ENCODE data around the gene AP1G1.

Gene AP1G1

GRCh38 chr16:71754652-71755051 is 54.0 kb downstream of the AP1G1 start:
- peak overlapping the region; percentile 15 for H3K27ac Mint-ChIP-seq
- peaks cover 3% of the 10 kb centered on the region for H3K4me1 Mint-ChIP-seq (ENCODE audit: low read depth)
- H3K4me3 Mint-ChIP-seq = no peak overlapping the region
- no peaks in the 10 kb centered on the region for H3K9me3 Mint-ChIP-seq
- no peaks in the 10 kb centered on the region for H3K27me3 Mint-ChIP-seq (ENCODE audit: low read depth)
- H3K36me3 Mint-ChIP-seq (ENCODE audit: low read depth) = peaks cover 49% of the 10 kb centered on the region

GRCh38 chr16:71754108-71754507 is 54.5 kb downstream of the AP1G1 start:
- H3K27ac Mint-ChIP-seq = no peak overlapping the region
- no peaks in the 10 kb centered on the region for H3K27me3 Mint-ChIP-seq (ENCODE audit: low read depth)
- peaks cover 51% of the 10 kb centered on the region for H3K36me3 Mint-ChIP-seq (ENCODE audit: low read depth)
- H3K4me1 Mint-ChIP-seq (ENCODE audit: low read depth) = peaks cover 3% of the 10 kb centered on the region
- no peak overlapping the region for H3K4me3 Mint-ChIP-seq
- H3K9me3 Mint-ChIP-seq = no peaks in the 10 kb centered on the region

DNA sequence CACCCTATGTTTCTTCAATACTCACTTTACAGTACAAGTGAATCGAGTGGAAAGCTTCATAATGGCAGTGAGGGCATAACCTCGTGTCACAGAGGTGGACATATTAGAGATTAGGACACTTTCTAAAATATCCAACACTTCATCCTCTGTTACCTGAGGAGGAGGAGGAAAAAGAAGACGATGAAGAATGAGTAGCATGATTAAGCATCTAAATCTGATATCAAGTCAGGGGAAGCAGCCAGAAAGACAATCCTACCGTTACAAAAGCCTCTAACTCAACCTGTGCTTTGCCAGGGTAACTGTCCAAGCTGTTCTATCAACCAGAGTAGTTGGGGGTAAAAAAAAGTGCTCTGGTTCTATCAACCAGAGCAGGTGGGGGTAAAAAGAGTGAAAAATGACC is 60.4 kb downstream of the AP1G1 start:
- Mint-ChIP-seq H3K9me3 (no peaks in the 10 kb centered on the region), H3K36me3 (ENCODE audit: low read depth) (peaks cover 44% of the 10 kb centered on the region), H3K27me3 (ENCODE audit: low read depth) (no peaks in the 10 kb centered on the region), H3K27ac (no peak overlapping the region), H3K4me1 (ENCODE audit: low read depth) (no peaks in the 10 kb centered on the region), H3K4me3 (no peak overlapping the region)

GRCh38 chr16:71746442-71747046 is 62.1 kb downstream of the AP1G1 start:
- H3K4me3 Mint-ChIP-seq = no peak overlapping the region
- H3K27me3 Mint-ChIP-seq (ENCODE audit: low read depth) = no peaks in the 10 kb centered on the region
- no peaks in the 10 kb centered on the region for H3K4me1 Mint-ChIP-seq (ENCODE audit: low read depth)
- no peaks in the 10 kb centered on the region for H3K9me3 Mint-ChIP-seq
- H3K27ac Mint-ChIP-seq = no peak overlapping the region
- H3K36me3 Mint-ChIP-seq (ENCODE audit: low read depth) = peaks cover 39% of the 10 kb centered on the region

DNA sequence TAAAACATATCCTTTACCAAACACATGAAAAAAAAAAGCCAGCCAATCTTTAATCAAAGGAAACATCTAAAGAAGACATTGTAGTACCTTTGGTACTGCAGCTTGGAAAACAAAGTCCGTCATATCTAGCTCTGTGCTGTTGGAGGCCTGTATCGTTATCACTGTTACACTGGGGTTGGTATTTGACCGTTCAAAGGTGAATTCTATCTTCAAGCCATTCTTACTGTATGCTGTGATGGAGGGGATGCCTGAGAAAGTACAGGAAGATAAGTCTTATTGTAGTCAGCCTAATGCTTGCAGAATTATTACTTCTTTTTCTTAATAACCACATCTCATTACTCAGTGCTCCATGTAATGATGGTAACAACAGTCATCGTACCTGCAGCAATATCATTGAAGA is 69.8 kb downstream of the AP1G1 start:
- Mint-ChIP-seq H3K4me1 (ENCODE audit: low read depth) (no peaks in the 10 kb centered on the region), H3K4me3 (no peak overlapping the region), H3K27me3 (ENCODE audit: low read depth) (no peaks in the 10 kb centered on the region), H3K36me3 (ENCODE audit: low read depth) (peaks cover 33% of the 10 kb centered on the region), H3K27ac (no peak overlapping the region), H3K9me3 (no peaks in the 10 kb centered on the region)

GRCh38 chr16:71737501-71737900 is 71.1 kb downstream of the AP1G1 start:
- Mint-ChIP-seq H3K4me1 (ENCODE audit: low read depth) (no peaks in the 10 kb centered on the region), H3K27ac (no peak overlapping the region), H3K36me3 (ENCODE audit: low read depth) (peaks cover 39% of the 10 kb centered on the region), H3K9me3 (no peaks in the 10 kb centered on the region), H3K4me3 (no peak overlapping the region), H3K27me3 (ENCODE audit: low read depth) (no peaks in the 10 kb centered on the region)

- no peaks in the 10 kb centered on the region for H3K9me3 Mint-ChIP-seq
- peaks cover 49% of the 10 kb centered on the region for H3K36me3 Mint-ChIP-seq (ENCODE audit: low read depth)
- no peak overlapping the region for H3K4me3 Mint-ChIP-seq
- H3K27me3 Mint-ChIP-seq (ENCODE audit: low read depth) = no peaks in the 10 kb centered on the region
- no peak overlapping the region for H3K27ac Mint-ChIP-seq
- H3K4me1 Mint-ChIP-seq (ENCODE audit: low read depth) = peaks cover 3% of the 10 kb centered on the region
These were observed 74.1 kb downstream of the AP1G1 start for GRCh38 chr16:71734511-71734910.

GRCh38 chr16:71732587-71732986 is 76.0 kb downstream of the AP1G1 start:
- peaks cover 3% of the 10 kb centered on the region for H3K4me1 Mint-ChIP-seq (ENCODE audit: low read depth)
- H3K27ac Mint-ChIP-seq = no peak overlapping the region
- peaks cover 38% of the 10 kb centered on the region for H3K36me3 Mint-ChIP-seq (ENCODE audit: low read depth)
- no peak overlapping the region for H3K4me3 Mint-ChIP-seq
- H3K9me3 Mint-ChIP-seq = no peaks in the 10 kb centered on the region
- H3K27me3 Mint-ChIP-seq (ENCODE audit: low read depth) = no peaks in the 10 kb centered on the region

DNA sequence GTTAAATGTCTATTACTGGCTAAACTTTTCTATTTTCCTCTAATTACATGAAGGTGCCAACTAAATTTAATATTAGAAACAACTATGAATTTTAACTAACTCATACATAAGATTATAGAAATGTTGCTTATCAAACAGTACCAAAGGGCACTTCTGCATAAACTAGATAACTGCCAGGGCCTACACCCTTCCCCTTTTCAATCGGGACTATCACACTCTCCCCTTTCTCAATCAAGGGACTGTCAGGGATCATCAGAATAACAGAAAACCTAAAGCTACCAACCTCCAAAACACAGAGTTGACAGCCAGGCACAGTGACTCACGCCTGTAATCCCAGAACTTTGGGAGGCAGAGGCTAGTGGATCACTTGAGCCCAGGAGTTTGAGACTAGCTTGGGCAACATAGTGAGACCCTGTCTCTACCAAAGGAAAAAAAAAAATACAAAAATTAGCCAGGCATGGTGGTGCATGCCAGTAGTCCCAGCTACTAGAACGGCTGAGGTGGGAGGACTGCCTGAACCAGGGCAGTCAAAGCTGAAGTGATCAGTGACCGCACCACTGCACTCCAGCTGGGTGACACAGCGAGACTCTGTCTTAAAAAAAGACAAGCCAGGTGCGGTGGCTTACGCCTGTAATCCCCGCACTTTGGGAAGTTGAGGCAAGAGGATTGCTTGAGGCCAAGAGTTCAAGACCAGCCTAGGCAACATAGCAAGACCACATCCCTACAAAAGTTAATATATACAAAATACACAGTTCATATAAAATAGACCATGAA is 80.9 kb downstream of the AP1G1 start:
- Mint-ChIP-seq H3K4me3 (no peak overlapping the region), H3K27ac (no peak overlapping the region), H3K36me3 (ENCODE audit: low read depth) (peaks cover 20% of the 10 kb centered on the region), H3K9me3 (no peaks in the 10 kb centered on the region), H3K27me3 (ENCODE audit: low read depth) (peaks cover 15% of the 10 kb centered on the region), H3K4me1 (ENCODE audit: low read depth) (peaks cover 15% of the 10 kb centered on the region)

DNA sequence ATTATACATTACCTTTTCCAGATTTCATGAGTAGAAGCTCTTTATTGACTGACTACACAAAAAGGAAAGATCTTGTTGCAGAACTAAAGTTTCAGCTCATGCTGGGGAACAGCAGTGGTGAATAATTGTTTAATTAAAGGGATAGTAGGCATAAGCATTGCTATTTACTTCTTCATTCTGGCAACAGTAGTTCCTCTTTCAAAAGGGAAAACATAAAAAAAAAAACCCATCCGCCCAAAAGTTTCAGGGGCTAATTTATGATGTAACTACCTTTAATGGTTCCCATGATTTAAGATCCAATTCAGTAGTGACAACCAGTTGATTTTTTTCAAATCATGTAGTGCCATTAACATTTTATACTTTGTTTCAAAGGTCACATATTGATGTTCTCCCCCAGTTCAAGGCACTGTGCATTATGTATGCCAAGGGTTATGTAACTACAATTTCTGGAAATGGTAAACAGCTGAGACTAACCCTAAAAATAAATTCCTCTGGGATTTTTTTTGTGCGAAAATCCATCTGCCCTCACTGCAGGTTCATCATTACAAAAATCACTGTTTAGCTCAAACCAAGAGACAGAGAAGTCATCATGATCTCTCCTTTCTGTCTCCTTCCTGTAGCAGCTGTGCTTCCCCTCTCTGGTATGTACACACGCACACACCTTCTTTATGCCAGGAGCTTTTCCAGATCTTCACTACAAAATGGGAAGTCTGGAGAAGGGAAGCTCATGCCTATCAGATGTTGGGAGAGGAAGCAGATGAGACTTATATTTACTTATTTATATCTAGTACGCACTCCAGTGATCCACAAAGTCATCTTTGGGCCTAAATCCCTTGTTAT is 81.9 kb downstream of the AP1G1 start:
- H3K4me1 Mint-ChIP-seq (ENCODE audit: low read depth) = peaks cover 23% of the 10 kb centered on the region
- H3K9me3 Mint-ChIP-seq = no peaks in the 10 kb centered on the region
- no peak overlapping the region for H3K4me3 Mint-ChIP-seq
- H3K36me3 Mint-ChIP-seq (ENCODE audit: low read depth) = peaks cover 10% of the 10 kb centered on the region
- peaks cover 15% of the 10 kb centered on the region for H3K27me3 Mint-ChIP-seq (ENCODE audit: low read depth)
- H3K27ac Mint-ChIP-seq = no peak overlapping the region

DNA sequence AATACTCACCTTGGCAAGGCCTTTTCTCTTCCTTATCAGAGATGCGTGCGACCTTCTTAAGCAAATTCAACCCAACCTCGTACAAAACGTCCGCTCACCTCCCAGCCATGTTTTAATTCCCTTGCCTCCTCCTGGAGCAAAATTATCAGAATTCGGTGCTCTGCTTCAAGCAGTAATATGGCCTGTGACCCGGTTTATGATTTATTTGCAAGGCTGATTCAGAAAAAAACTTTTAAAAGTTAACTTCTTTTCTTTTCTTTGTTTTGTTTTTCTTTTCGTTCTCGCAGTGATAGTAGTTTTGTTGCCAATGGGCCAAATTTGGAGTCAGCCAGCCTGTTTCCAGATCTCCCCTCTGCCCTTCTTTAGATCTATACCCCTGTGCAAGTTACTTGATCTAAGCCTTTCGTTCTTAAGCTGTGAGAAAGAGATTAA is 84.3 kb downstream of the AP1G1 start, which contains the start of gene PHLPP2:
TSS of gene PHLPP2 (minus strand) at position 382 of the 432 bp plus-strand sequence. CDS start 9,906 bp downstream, outside the sequence.
- no peaks in the 10 kb centered on the region for H3K9me3 Mint-ChIP-seq
- no peaks in the 10 kb centered on the region for H3K36me3 Mint-ChIP-seq (ENCODE audit: low read depth)
- peak within 1 kb of the TSS; percentile 69 for H3K27ac Mint-ChIP-seq
- H3K4me1 Mint-ChIP-seq (ENCODE audit: low read depth) = peaks cover 22% of the 10 kb centered on the region
- peaks cover 15% of the 10 kb centered on the region for H3K27me3 Mint-ChIP-seq (ENCODE audit: low read depth)
- H3K4me3 Mint-ChIP-seq = peak within 1 kb of the TSS; percentile 82

GRCh38 chr16:71723537-71724319 is 84.9 kb downstream of the AP1G1 start:
- H3K4me3 Mint-ChIP-seq = peak overlapping the region; percentile 82
- H3K9me3 Mint-ChIP-seq = no peaks in the 10 kb centered on the region
- peaks cover 22% of the 10 kb centered on the region for H3K4me1 Mint-ChIP-seq (ENCODE audit: low read depth)
- H3K36me3 Mint-ChIP-seq (ENCODE audit: low read depth) = no peaks in the 10 kb centered on the region
- H3K27ac Mint-ChIP-seq = peak overlapping the region; percentile 69
- H3K27me3 Mint-ChIP-seq (ENCODE audit: low read depth) = peaks cover 15% of the 10 kb centered on the region

- H3K27me3 Mint-ChIP-seq (ENCODE audit: low read depth) = peaks cover 15% of the 10 kb centered on the region
- no peaks in the 10 kb centered on the region for H3K9me3 Mint-ChIP-seq
- peaks cover 22% of the 10 kb centered on the region for H3K4me1 Mint-ChIP-seq (ENCODE audit: low read depth)
- H3K4me3 Mint-ChIP-seq = peak overlapping the region; percentile 93
- no peaks in the 10 kb centered on the region for H3K36me3 Mint-ChIP-seq (ENCODE audit: low read depth)
- peak overlapping the region; percentile 79 for H3K27ac Mint-ChIP-seq
These were observed 85.7 kb downstream of the AP1G1 start for GRCh38 chr16:71722801-71723536.
